Natural killer cell (primary cell): ENCODE results near the gene INTS1. TPM values are rescaled to one million over a fixed set of nuclear protein-coding genes. Genes with fewer than 3 reads are reported as not detected.

Experiments used
- ATAC-seq, 3 donors: fragments of 150-1000 bp in 2 of 3; fragments of 200-7000 bp in 1 of 3; cut with Tn5 transposase; 1 replicate in 1 of 3; 2 replicates in 2 of 3; pipeline ENCODE4 v1.10.0; 2021; ENCODE audit warnings: mild to moderate bottlenecking in 2 of 3, moderate library complexity in 2 of 3
- DNase-seq, 2 donors: peaks; one replicate each; pipeline versions ENCODE4 v3.0.0 to v3.0.0-alpha.2; 2013 to 2021; ENCODE audit warnings: mixed read lengths in 1 of 2
- H3K27ac ChIP-seq: one replicate; pipeline ENCODE4 v1.5.1; 2013; ENCODE audit warnings: mild to moderate bottlenecking, low read length
- H3K27me3 ChIP-seq: one replicate; pipeline ENCODE4 v1.6.1; 2013; ENCODE audit warnings: low read length; ENCODE audit not compliant: control insufficient read depth, insufficient read depth
- H3K36me3 ChIP-seq: one replicate; pipeline ENCODE4 v1.6.1; 2013; ENCODE audit warnings: low read length; ENCODE audit not compliant: control insufficient read depth, insufficient read depth
- H3K4me1 ChIP-seq: one replicate; pipeline ENCODE4 v1.6.1; 2013; ENCODE audit warnings: low read length; ENCODE audit not compliant: control insufficient read depth, insufficient read depth
- H3K4me3 ChIP-seq: one replicate; pipeline ENCODE4 v1.5.1; 2013; ENCODE audit warnings: low read length
- H3K9me3 ChIP-seq: one replicate; pipeline ENCODE4 v1.6.1; 2013; ENCODE audit warnings: low read length; ENCODE audit not compliant: control insufficient read depth, insufficient read depth
- H3K27ac Mint-ChIP-seq, 2 donors: one replicate each; pipeline ENCODE4 v1.8.0; 2022; ENCODE audit warnings: mild to moderate bottlenecking in 2 of 2, mixed read lengths in 2 of 2, moderate library complexity in 1 of 2
- H3K27me3 Mint-ChIP-seq, 2 donors: one replicate each; pipeline ENCODE4 v1.8.0; 2022; ENCODE audit warnings: low read depth in 2 of 2, mixed read lengths in 2 of 2
- H3K36me3 Mint-ChIP-seq: one replicate; pipeline ENCODE4 v1.8.0; 2022; ENCODE audit warnings: mixed read lengths
- H3K4me1 Mint-ChIP-seq, 2 donors: one replicate each; pipeline ENCODE4 v1.8.0; 2022; ENCODE audit warnings: mixed read lengths in 2 of 2
- H3K4me3 Mint-ChIP-seq: one replicate; pipeline ENCODE4 v1.8.0; 2022; ENCODE audit warnings: mild to moderate bottlenecking, moderate library complexity, mixed read lengths
- H3K9me3 Mint-ChIP-seq, 2 donors: one replicate each; pipeline ENCODE4 v1.8.0; 2022; ENCODE audit warnings: mixed read lengths in 2 of 2
- WGBS: methylation state at CpG from one replicate; pipeline ENCODE4 v1.1.7; 2013; ENCODE audit warnings: missing lambda C conversion rate; ENCODE audit not compliant: insufficient coverage; 5-methylcytosine and 5-hydroxymethylcytosine counted together
- intact Hi-C: fragments of 100-400 bp; cut with micrococcal nuclease; formaldehyde crosslinking; loops from one replicate; pipeline ENCODE4 v1.14.2; 2022
- total RNA-seq, 4 donors: library from RNA; stranded (reverse); fragments of 120-200 nt in 1 of 4; gene quantifications; one replicate each; pipeline versions ENCODE4 v1.2.3 to v1.2.4, GENCODE V29; 2013 to 2022
- TF ChIP-seq, protein P1 (sequence below): fragments of 200-600 bp; IDR thresholded peaks from one replicate; pipeline ENCODE4 v1.8.0; 2022; ENCODE audit warnings: antibody characterized with exemption

INTS1 gene
- total RNA-seq, 3 donors from 2014 or later (not counting 1 experiment from before 2014, with no cell fraction given): 92.7 to 115 (median 111) TPM

DNA sequence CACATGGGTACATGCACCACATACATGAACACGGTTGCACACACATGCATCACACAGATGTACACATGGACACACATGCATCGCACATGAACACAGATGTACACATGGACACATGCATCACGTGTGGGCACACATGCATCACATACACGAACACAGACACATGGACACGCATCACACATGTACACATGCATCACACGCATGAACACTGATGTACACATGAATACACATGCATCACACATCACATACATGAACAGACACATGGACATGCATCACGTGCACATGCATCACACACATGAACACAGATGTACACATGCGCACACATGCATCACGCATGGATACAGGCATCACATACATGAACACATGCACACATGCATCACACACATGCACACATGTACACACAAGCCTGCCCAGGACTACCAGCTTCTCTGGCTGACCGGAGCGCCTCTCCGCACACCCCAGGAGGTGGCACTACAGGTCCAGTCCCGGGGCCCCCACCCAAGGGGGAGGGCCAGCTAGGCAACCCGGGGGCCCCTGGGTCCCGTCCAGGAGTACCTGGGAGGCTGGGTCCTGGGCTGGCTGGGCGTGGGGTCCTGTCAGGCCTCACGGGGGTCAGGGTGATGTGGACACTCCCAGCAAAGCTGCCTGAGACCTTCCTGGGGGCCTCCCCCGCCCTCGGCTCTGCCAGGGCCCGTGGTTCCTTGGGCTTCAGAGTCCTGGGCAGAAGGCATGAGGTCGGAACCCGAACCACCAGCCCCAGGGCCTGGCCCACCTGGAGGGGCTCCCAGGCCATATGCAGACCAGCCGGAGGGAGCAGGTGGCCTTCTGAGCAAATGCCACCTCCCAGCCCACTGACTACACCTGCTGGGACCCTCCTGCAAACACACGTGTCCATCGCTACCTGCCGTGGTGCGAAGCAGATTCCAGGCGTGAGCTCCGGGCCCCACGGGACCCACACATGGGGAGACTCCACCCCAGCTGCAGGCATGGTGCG is 64.5 kb downstream of the INTS1 start:
- Histone ChIP-seq H3K27ac (no peak overlapping the region), H3K9me3 (no peaks in the 10 kb centered on the region), H3K36me3 (no peaks in the 10 kb centered on the region), H3K4me1 (no peaks in the 10 kb centered on the region), H3K27me3 (no peaks in the 10 kb centered on the region), H3K4me3 (no peak overlapping the region)
- Mint-ChIP-seq H3K9me3 (no peaks in the 10 kb centered on the region), H3K27ac (no peak overlapping the region), H3K4me1 (no peaks in the 10 kb centered on the region), H3K4me3 (no peak overlapping the region), H3K36me3 (no peaks in the 10 kb centered on the region), H3K27me3 (no peaks in the 10 kb centered on the region)
- ATAC-seq: no peak
- no peak for DNase-seq
- intact Hi-C loops: no loop called here
- WGBS: 83% methylated on average over 31 of the region's 31 CpGs
- TF ChIP-seq, protein P1, sequence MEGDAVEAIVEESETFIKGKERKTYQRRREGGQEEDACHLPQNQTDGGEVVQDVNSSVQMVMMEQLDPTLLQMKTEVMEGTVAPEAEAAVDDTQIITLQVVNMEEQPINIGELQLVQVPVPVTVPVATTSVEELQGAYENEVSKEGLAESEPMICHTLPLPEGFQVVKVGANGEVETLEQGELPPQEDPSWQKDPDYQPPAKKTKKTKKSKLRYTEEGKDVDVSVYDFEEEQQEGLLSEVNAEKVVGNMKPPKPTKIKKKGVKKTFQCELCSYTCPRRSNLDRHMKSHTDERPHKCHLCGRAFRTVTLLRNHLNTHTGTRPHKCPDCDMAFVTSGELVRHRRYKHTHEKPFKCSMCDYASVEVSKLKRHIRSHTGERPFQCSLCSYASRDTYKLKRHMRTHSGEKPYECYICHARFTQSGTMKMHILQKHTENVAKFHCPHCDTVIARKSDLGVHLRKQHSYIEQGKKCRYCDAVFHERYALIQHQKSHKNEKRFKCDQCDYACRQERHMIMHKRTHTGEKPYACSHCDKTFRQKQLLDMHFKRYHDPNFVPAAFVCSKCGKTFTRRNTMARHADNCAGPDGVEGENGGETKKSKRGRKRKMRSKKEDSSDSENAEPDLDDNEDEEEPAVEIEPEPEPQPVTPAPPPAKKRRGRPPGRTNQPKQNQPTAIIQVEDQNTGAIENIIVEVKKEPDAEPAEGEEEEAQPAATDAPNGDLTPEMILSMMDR: no peak

DNA sequence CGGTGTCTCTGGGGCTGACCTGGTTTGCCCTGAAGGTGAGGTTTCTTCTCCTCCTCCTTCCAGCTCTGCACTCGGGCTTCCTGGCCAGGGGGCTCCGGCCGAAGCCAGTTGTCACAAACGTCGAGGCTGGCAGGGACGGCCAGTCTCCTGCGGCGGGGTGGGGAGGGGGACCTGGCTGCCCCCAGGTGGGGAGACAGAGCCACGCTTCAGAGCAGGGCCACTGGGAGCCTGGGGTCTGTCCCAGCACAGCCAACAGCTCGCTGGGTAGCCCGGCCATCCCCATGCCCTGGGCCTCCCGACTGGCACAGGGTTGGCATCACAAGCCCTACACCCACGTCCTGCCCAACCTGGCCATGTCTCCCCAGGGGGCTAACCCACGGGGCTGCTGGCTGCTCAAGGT is 65.4 kb downstream of the INTS1 start:
- Histone ChIP-seq H3K27ac (no peak overlapping the region), H3K27me3 (no peaks in the 10 kb centered on the region), H3K9me3 (no peaks in the 10 kb centered on the region), H3K4me1 (no peaks in the 10 kb centered on the region), H3K36me3 (no peaks in the 10 kb centered on the region), H3K4me3 (no peak overlapping the region)
- ATAC-seq (no peak), DNase-seq (no peak)
- Mint-ChIP-seq H3K4me1 (no peaks in the 10 kb centered on the region), H3K4me3 (no peak overlapping the region), H3K27ac (no peak overlapping the region), H3K27me3 (no peaks in the 10 kb centered on the region), H3K9me3 (no peaks in the 10 kb centered on the region), H3K36me3 (no peaks in the 10 kb centered on the region)
- TF ChIP-seq, protein P1: no peak
- intact Hi-C loops: no loop called here
- 85% methylated on average over 15 of the region's 15 CpGs for WGBS

DNA sequence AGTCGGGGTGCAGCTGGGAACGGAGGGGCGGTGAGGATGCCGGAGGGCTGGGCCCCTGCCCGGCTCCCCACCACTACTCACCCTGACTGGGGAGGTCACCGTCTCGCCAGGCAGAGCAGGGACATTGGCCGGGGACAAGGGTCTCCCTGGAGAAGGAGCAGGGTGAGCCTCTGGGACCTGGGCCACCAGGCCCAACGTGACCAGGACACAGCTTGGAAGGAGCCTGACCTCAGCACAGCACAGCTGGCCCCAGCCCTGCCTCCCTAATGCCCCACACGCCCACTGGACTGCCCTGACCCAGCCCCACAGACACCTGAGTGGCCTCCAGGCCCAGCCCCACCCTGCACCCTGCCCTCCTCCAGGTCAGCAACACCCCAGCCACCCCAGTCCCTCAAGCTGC is 66.0 kb downstream of the INTS1 start:
- Mint-ChIP-seq H3K27ac (no peak overlapping the region), H3K4me3 (no peak overlapping the region), H3K9me3 (no peaks in the 10 kb centered on the region), H3K27me3 (no peaks in the 10 kb centered on the region), H3K4me1 (no peaks in the 10 kb centered on the region), H3K36me3 (no peaks in the 10 kb centered on the region)
- H3K4me1 ChIP-seq: no peaks in the 10 kb centered on the region
- intact Hi-C loops: no loop called here
- DNase-seq (no peak), ATAC-seq (no peak)
- H3K27ac ChIP-seq: no peak overlapping the region
- TF ChIP-seq, protein P1: no peak
- no peaks in the 10 kb centered on the region for H3K27me3 ChIP-seq
- WGBS: 87% methylated on average over 10 of the region's 10 CpGs
- H3K9me3 ChIP-seq: no peaks in the 10 kb centered on the region
- H3K36me3 ChIP-seq: no peaks in the 10 kb centered on the region
- H3K4me3 ChIP-seq: no peak overlapping the region
